Brain pericyte (primary cell): Measurements from ENCODE around the gene S1PR4.
A peak's percentile ranks its signal among the peaks of the same experiment; 100 is the strongest.

Source experiments
- DNase-seq: peaks from one replicate; pipeline ENCODE4 v3.0.0-alpha.2; 2012; ENCODE audit warnings: low read depth, low spot score

The S1PR4 gene, protein sequence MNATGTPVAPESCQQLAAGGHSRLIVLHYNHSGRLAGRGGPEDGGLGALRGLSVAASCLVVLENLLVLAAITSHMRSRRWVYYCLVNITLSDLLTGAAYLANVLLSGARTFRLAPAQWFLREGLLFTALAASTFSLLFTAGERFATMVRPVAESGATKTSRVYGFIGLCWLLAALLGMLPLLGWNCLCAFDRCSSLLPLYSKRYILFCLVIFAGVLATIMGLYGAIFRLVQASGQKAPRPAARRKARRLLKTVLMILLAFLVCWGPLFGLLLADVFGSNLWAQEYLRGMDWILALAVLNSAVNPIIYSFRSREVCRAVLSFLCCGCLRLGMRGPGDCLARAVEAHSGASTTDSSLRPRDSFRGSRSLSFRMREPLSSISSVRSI

DNA sequence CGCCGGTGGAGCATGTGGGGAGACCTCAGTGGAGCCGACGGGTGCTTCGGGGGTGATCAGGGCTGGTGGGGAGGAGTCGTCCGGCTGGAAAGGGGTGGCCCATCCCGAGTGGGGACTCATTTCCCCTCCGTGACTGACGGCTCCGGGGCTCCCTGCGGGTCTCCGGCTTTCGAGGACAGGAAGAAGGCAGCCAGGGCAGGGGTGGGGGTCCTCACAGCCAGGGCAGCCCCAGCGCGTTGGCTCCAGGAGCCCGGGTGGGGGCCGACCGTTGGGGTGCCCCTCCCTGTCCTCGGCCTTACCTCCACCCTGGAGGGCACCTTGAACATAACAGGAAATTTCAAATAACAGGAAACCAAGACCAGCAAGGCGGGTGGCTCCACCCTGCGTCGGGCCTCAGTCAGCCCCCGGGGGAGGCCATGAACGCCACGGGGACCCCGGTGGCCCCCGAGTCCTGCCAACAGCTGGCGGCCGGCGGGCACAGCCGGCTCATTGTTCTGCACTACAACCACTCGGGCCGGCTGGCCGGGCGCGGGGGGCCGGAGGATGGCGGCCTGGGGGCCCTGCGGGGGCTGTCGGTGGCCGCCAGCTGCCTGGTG, at the start of gene S1PR4:
S1PR4 (plus strand) TSS at position 393 of the 596 bp plus-strand sequence; CDS start at position 417, 24 bp downstream.
- no peak for DNase-seq

DNA sequence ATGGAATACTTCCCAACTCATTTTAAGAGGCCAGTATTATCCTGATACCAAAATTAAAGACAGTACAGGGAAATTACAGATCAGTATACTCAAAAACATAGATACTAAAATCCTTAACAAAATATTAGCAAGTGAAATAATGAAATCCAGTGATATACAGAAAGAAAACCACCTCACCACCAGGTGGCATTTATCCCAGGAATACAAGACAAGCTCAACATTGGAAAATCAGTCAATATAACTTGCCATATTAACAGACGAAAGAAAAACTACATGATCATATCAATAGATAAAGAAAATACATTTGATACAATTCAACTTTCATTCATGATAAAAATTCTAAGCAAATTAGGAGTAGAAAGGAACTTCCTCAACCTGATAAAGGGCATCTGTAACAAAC, 49.5 kb upstream of the S1PR4 start:
- DNase-seq, result no peak

DNA sequence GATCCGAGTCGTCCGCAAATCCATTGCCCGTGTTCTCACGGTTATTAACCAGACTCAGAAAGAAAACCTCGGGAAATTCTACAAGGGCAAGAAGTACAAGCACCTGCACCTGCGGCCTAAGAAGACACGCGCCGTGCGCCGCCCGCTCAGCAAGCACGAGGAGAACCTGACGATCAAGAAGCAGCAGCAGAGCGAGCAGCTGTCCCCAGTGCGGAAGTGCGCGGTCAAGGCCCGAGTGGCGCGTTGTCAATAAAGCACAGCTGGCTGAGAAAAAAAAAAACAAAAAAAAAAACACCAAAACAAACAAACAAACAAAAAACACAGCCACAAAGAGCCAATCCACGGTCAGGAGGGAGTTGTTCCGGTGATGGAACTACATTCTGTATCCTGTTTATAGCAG, 47.4 kb upstream of the S1PR4 start:
- no peak for DNase-seq

DNA sequence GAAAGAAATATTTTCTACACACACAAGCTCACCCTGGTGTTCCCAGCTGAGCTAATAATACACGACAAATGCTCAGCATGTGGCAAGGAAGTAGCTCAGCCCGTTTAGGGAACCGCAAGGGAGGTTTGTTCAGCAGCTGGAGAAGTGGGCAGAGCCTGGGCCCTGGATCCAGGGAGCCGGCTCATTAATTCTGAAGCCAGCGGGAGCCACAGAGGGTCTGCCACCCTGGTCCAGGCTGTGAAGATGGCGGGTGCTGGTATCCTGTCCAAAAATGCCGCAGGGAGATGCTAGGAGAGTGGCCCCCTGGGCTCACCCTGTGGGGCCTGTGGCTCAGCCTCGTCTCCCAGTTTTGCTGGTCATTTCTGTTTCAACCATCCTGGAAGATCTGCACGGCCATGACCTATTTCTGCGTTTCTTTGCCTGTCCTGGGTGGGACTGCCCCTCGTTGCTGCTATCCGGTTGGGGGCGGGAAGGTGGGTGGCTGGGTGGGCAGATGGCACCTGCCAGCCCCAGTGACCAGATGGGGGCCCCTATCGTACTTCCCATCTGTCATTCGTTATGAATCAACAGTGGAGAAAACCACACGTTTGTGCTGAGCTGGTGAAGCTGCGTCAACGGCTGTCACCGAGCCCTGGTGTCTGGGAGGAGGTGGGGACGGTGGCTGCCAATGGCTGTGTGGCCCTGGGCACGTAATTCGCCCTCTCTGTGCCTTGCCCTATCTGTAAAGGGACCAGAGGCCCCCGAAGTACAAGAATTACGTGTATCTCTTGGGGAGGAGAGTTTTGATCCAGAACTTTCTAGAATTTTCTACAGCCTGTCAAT, 45.4 kb upstream of the S1PR4 start:
- DNase-seq, result peak; percentile 68

DNA sequence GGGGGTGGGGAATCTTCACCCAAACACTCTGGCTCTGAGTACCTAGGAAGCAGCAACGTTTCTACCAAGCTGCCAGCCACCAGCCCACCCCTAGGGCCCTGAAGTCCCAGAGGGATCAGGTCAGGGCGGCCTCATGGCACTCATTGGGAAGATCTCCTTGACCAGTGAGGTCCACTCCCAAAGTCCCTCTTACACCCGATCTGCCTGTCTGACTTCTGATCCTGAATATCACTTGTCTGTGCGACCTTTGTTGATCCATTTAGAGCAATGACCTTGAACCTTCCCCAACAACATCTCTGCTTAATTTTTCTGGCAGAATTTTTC, 44.8 kb upstream of the S1PR4 start:
- DNase-seq, result no peak

DNA sequence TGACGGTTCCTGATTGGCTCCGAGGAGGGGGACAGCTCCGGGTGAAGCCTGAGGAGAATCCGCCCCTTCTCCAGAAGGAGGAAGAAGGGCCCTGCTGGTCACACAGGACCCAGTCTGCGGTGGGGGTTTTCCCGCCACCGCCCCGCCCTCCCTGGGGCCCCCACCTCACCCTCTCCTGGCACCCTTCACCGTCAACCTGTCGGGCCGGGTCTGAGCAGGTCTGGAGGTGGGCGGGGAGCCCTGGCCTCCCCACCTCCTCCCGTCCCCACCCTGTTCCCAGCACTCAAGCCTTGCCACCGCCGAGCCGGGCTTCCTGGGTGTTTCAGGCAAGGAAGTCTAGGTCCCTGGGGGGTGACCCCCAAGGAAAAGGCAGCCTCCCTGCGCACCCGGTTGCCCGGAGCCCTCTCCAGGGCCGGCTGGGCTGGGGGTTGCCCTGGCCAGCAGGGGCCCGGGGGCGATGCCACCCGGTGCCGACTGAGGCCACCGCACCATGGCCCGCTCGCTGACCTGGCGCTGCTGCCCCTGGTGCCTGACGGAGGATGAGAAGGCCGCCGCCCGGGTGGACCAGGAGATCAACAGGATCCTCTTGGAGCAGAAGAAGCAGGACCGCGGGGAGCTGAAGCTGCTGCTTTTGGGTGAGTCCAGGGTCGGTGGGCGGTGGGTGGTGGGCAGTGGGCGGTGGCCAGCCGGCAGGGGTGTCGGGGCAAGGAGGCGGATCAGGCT, 42.4 kb upstream of the S1PR4 start, which contains the start of gene GNA15:
GNA15 (plus strand) TSS at position 73 of the 723 bp plus-strand sequence; CDS start at position 491, 418 bp downstream.
- no peak for DNase-seq

DNA sequence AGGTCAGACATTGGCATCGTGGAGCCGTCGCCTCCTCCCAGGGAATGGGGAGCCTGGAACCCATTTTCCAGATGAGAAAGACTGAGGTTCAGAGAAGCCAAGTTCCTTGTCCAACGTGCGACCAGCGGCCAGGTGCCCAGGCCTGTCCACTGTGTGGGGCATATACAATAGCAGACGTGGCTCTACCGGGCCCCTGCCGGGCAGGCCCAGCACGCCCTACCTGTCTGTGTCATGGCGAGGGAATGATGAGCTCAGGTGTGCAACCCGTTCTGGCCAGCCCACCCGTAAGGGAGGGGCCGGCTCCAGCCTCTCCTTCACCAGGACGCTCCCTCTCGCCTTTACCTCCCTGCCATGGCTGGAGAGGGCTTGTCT, 41.9 kb upstream of the S1PR4 start:
- no peak for DNase-seq

DNA sequence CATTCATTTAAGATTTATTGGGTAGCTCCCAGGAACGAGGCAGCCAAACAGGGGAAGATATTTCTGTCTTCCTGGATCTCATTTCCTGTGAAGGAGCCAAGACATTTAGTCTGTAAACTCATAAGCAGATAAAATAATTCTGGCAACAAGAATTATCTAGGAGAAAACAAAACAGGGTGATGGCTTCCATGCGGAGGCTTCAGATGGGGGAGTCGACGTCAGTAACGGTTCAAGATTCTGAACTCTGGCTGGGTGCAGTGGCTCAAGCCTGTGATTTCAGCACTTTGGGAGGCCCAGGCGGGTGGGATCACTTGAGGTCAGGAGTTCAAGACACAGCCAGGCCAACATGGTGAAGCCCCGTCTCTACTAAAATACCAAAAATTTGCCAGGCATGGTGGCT, 41.5 kb upstream of the S1PR4 start:
- DNase-seq, result no peak

DNA sequence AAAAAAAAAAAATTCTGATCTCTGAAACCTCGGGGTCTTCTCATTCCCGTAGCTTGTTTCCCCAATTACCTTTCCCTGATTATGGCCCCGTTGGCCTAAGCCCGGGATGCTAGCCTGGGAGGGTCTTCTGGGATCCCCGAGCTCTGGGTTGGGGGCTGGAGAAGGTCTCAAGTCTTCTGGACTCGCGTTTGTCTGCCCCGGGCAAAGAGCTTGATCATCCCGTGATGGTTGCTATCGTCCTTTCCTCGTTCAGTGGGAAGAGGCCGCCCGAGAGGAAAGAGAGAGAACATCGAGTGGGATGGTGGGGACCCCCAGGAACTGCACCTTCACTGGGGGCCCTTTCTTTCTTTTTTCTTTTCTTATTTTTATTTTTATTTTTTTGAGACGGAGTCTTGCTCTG, 40.3 kb upstream of the S1PR4 start:
- no peak for DNase-seq

DNA sequence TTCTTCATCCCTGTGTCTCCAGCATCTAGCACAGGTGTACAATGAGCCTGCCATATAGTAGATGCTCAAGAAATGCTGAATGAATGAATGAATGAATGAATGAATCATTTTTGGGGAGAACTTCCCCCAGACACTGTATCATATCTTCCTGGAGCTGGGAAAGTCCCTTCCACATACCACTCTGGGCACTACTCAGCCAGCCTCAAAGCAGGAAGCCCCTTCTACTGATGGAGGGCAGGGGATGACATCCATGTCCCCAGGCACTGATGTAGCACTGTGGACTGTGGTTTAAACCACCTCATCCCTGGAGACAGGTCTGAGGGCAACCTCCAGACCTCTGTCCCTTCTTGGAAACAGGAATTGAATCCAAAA, 37.9 kb upstream of the S1PR4 start:
- no peak for DNase-seq

DNA sequence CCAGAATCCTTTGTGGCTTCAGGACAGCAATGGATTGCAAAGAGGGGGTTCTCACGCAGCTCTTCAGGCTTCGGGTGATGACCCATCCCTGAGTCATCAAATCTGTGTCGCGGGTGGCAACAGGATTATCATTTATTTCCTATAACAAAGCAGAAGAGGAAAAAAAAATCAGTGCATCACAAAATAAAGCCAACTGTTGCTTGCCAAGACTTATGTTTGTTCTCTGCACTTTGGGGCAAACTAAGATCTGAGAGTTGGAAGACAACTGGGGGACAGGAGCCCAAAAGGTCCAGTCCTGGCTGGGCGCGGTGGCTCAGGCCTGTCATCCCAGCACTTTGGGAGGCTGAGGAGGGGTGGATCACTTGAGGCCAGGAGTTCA, 36.3 kb upstream of the S1PR4 start:
- DNase-seq, result no peak

DNA sequence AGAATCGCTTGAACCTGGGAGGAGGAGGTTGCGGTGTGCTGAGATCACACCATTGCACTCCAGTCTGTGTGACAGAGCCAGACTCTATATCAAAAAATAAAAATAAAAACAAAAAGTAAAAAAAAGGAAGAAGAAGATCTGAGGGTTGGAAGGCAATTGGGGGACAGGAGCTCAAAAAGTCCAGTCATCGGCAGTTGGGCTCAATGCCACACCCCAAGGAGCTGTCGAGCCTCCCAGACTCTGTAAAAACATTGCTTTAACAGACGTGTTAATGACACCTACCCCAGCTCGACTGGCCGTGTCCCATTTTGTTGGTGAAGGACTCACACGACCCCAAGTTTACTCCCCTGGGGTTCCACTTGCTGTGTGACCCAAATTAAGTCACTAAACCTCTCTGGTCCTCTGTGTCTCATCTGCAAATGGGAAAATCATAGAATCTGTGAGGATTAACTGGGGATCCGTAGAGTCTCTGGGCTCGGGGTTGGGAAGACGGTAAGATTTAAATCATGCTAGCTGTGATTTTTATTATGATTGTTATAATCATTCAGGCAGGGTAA, 35.7 kb upstream of the S1PR4 start:
- no peak for DNase-seq

DNA sequence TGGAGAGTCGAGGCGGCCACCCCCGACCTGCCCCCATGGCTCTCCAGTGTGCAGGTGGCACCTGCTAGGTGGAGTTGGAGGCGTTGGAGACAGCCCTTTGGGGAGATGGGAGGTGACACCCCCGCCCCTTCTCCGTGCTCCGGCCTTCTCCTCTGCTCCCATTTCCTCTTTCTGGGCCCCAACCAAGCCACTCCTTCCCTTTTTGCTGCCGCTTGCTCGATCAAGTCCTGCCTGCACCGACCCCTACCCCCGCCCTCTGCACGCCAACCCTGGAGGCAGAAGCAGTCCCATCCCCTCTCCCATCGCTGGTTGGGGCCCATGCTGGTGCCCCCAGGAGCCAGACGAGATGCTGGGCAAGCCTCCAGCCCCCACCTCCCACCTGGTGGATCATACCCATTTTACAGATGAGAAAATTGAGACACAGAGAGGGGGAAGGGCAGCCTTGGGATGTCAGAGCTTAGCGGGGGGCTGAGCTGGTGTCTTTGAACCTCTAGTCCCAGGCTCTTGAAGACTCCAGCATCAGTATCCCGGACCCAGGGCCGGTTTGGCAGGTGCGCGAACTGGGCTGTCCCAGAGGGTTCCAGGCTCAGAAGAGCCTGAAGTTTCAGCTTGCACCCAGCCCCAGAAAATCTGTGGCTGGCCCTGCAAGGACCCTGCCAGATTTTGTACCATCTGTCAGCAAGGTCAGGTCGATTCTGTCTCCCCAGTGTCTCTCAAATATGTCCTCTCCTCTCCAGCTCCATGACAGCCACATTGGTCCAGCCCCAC, 32.5 kb upstream of the S1PR4 start:
- no peak for DNase-seq

DNA sequence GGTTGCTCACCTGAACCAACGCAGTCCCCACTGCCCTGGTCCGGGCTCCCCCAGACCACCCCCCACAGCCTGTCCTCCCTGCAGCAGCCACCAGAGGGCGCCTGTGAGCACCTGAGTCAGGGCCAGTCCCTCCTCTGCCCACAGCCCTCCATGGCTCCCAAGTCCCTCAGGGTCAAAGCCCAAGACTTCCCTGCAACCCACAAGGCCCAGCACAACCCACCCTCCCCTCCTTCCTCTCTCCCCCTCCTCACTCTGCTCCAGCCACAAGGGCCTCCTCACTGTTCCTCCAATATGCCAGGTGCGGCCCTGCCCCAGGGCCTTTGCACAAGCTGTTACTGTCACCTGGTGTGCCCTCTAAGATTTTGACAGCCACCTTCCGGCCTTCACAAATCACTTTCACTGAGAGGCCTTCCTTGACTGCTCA, 31.9 kb upstream of the S1PR4 start:
- DNase-seq, result no peak

DNA sequence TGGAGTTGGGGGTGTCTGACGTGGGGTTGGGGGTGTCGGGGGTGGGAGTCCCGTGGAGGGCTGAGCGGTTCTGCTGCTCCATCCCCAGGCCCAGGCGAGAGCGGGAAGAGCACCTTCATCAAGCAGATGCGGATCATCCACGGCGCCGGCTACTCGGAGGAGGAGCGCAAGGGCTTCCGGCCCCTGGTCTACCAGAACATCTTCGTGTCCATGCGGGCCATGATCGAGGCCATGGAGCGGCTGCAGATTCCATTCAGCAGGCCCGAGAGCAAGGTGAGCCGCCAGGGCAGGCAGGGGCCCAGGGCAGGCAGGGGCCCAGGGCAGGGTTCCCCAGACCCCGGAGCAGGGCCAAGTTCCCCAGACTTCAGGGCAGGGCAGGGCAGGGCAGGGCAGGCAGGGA, 30.1 kb upstream of the S1PR4 start:
- no peak for DNase-seq

DNA sequence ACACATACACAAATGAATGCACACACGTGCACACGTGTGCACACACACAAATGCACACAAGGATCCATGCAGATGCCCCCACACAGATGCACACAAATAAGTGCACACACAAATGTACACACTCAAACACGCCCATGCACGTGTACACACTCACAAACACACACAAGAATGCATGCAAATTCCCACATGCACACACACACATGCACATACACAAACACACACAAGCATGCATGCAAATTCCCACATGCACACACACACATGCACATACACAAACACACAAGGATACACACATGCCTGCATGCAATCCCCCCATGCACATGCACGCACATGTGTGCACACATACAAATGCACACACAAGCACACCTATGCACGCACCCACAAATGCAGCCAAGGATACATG, 29.5 kb upstream of the S1PR4 start:
- no peak for DNase-seq

DNA sequence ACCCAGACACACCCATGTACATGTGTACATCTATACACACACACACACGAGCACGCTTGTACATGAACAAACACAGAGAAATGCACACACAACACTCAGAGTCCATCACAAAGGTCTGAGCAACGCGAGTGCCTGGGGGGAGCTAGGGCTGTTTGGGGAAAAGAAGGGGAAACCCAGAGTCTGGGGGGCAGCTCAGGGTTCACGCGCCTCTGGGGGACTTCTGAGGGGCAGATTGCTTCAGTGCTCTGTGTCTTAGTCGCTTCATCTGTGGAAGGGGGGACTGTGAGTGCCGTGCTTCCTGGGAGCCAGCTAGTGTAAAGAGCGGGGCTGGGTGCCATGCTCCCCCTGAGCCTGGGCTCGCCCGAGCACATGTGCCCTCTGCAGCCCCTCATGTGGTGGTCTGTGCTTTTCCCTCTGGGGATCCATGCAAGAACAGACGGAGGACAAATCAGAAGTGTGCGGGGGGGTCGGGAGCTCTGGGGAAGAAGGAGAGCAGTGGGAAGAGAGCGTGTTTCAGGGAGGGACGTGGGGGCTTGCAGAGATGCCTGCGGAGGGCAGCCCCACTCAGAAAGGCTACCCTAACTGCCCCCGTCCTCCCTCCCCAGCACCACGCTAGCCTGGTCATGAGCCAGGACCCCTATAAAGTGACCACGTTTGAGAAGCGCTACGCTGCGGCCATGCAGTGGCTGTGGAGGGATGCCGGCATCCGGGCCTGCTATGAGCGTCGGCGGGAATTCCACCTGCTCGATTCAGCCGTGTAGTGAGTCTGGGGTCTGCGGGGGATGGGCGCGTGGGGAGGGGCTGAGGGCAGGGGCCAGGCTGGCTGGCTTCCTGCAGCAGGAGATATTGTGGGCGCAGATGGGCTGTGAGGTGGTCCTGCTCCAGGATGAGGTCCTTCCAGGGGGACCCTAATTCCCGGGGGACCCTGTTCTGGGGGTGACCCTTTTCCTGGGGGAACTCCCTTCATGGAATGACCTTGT, 28.8 kb upstream of the S1PR4 start:
- DNase-seq, result no peak

DNA sequence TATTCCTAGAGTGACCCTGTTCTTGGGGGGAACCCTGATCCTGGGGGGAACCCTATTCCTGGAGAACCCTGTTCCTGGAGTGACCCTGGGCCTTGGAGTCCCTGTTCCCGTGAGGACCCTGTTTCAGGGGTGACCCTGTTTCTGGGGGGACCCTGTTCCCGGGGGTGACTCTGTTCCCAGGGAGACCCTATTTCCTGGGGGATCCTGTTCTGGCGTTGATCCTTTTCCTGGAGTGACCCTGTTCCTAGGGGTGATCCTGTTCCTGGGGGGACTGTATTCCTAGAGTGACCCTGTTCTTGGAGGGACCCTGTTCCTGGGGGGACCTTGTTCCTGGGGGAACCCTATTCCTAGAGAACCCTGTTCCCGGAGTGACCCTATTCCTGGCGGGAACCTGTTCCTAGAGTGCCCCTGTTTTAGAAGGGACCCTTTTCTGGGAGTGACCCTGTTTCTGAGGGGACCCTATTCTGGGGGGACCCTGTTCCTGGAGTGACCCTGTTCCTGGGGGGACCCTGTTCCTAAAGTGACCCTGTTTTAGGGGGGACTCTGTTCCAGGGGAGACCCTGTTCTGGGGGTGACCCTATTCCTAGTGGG, 27.7 kb upstream of the S1PR4 start:
- DNase-seq, result no peak
